GM10266 (cell line): Measurements from ENCODE around the gene LYSMD3.
"Not testable (repeated sequence)": the region's sequence is repeated elsewhere in the genome, so short reads cannot be mapped to it uniquely, and the experiment has no call there.

ENCODE experiments used
- DNase-seq: peaks from one replicate; pipeline ENCODE4 v3.0.0; 2012; ENCODE audit errors: extremely low spot score
- TF ChIP-seq, protein P1 (sequence below): IDR thresholded peaks from 2 replicates; pipeline ENCODE4 v1.5.1; 2012; ENCODE audit warnings: mild to moderate bottlenecking, low read depth; ENCODE audit not compliant: control insufficient read depth, insufficient read depth; ENCODE audit errors: missing control alignments

LYSMD3 gene

DNA sequence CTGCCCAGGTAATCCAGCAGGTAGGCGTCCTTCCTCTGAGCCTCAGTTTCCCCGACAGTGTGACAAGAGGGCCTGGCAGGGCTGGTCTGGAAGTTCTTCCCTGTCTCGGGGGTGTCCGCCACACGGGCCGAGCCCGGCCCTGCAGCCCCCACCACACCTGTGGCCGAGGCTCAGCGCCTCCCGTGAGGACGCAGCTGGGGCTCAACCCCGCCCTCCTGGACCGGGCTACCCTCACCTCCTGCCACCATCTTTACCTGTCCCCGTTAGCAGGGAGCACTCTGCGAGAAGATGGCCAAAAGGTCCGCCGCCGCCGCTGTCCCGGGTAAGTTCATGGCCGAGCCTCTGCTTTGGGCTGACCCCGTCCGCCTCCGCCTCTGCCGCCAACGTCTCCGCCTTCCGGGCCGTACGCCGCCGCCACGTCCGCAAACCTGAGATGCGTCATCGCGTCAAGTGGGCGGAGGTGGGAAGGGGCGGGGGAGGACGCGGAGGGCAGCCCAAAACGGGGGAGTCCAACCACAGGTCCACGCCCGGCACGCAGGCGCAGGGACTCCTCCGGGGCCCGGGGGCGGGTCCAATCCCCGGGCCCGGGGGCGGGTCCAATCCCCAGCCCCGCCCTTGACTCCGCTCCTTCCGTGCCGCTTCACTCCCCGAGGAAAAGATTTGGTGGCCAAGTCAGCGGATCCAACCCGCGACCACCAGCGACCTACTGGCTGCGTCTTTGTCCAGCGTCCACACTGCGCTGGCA lies at the start of gene LYSMD3:
Gene LYSMD3, minus strand, starts transcription at position 391 of the 745 bp plus-strand sequence. CDS start 4,295 bp downstream, outside the sequence.
- TF ChIP-seq, protein P1, sequence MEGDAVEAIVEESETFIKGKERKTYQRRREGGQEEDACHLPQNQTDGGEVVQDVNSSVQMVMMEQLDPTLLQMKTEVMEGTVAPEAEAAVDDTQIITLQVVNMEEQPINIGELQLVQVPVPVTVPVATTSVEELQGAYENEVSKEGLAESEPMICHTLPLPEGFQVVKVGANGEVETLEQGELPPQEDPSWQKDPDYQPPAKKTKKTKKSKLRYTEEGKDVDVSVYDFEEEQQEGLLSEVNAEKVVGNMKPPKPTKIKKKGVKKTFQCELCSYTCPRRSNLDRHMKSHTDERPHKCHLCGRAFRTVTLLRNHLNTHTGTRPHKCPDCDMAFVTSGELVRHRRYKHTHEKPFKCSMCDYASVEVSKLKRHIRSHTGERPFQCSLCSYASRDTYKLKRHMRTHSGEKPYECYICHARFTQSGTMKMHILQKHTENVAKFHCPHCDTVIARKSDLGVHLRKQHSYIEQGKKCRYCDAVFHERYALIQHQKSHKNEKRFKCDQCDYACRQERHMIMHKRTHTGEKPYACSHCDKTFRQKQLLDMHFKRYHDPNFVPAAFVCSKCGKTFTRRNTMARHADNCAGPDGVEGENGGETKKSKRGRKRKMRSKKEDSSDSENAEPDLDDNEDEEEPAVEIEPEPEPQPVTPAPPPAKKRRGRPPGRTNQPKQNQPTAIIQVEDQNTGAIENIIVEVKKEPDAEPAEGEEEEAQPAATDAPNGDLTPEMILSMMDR: no peak
- DNase-seq: peak; percentile 93

DNA sequence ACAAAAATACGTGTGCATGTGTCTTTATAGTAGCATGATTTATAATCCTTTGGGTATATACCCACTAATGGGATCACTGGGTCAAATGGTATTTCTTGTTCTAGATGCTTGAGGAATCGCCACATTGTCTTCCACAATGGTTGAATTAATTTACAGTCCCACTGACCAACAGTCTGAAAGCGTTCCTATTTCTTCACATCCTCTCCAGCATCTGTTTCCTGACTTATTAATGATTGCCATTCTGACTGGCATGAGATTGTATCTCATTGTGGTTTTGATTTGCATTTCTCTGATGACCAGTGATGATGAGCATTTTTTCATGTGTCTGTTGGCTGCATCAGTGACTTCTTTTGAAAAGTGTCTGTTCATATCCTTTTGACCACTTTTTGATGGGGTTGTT lies 47.2 kb upstream of the LYSMD3 start:
- DNase-seq: not testable (repeated sequence)

DNA sequence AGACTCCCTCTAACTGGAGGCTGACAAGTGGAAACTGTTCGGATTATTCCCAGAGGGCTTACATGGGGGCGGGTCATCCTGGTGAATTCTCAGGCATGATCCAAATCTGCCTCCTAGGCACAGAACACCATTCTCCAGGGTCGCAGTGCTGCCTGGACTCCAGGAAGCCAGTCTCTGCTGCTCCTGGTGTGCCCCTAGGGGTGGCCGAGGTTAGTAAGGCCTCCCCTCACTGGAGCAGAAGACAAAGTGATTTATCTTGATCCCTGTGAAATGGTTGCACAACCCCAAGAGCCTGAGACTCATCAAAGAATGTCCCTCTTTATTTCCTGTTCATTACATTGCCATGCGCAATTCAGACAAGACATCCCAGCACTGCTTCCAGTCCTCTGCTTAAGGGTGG lies 46.3 kb upstream of the LYSMD3 start:
- TF ChIP-seq, protein P1: no peak
- no peak for DNase-seq

DNA sequence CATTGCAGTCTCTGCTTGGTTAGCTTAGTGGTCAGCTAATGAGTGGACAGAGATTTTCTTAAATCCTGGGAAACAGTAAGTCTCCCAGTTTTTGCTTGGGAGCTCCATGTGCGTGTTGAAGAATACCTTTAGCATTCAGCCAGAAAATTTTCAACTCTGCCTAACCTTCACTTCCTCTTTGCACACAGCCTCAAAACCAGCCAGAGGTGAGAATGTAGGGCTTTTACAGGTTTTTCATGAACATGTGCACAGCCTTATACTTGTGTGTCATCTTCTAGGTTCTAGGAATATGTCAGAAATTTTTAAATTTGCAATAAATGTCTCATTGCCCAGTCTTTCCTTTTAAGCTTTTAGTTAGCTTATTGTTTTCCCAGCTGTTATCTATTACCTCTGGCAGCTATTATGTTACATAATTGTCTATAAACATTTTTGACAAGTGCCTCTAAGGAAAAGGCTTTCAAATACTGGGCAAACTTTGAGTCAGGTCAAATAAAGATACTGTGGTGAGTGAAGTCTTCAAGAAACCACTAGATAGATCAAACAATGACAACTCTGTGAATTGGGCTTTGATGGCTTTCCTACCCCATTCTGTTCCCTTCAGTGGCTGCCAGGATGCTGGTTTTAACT lies 41.9 kb upstream of the LYSMD3 start:
- TF ChIP-seq, protein P1: no peak
- no peak for DNase-seq

DNA sequence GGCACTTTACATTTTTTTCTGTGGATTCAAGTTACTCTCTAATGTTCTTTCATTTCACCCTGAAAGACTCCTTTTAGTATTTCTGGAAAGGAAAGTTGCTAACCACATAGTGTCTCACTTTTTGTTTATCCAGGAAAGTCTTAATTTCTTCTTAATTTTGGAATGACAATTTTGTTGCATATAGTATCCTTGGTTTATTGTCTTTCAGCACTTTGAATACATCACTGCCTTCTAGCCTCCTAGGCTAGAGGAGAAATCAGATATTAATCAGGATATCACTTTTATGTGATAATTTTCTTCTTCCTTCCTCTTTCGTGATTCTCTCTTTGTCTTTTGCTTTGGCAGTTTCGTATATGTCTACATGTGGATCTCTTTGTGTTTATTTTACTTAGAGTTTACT lies 40.6 kb upstream of the LYSMD3 start:
- TF ChIP-seq, protein P1: no peak
- no peak for DNase-seq

DNA sequence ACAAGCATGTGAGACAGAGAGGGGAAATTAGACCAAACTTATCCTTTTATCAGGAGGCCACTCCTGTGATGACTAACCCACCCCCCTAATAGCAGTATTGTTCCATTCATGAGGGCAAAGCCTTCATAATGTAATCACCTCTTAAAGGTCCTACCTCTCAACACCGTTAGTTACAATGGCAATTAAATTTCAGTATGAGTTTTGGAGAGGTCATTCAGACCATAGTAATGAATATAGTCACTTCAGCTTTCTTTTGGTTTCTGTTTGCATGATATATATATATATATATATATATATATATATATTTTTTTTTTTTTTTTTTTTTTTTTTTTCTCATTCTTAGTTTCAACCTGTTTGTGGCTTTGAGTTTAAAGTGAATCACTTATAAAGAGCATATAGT lies 39.7 kb upstream of the LYSMD3 start:
- no peak for DNase-seq
- TF ChIP-seq, protein P1: no peak

DNA sequence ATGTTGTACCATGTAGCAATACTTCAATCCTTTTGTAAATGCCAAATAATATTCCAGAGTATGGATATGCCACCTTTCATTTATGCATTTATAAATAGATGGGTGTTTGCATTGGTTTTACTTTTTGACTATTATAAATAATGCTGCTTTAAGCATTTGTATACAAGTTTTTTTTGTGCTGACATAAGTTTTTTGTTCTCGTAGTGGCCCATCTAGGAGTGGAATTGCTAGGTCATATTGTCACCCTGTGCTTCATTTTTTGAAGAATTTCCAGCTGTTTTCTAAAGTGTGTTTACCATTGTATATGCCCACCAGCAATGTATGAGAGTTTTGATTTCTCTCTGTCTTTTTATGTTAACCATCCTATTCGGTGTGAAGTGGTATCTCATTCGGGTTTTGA lies 36.1 kb upstream of the LYSMD3 start:
- DNase-seq: no peak
- TF ChIP-seq, protein P1: no peak
